ENCODE data around the gene SPON1.

The SPON1 gene

GRCh38 chr11:13955971-13956421 lies 6.5 kb upstream of the SPON1 start:
- H3K4me3 ChIP-seq (ENCODE audit: low read depth, low read length) = no peak overlapping the region
- TF ChIP-seq CTCF (IDR thresholded peaks at IDR 0.05; ENCODE audit: borderline replicate concordance, insufficient read depth, low read depth, low read length) = peak; percentile 71; the same call in 1 of the 2 replicates

GRCh38 chr11:13956988-13957387 lies 5.5 kb upstream of the SPON1 start:
- TF ChIP-seq CTCF (IDR thresholded peaks at IDR 0.05; ENCODE audit: borderline replicate concordance, insufficient read depth, low read depth, low read length) = no peak
- H3K4me3 ChIP-seq (ENCODE audit: low read depth, low read length) = no peak overlapping the region

GRCh38 chr11:13958641-13959400 lies 3.7 kb upstream of the SPON1 start:
- TF ChIP-seq CTCF (IDR thresholded peaks at IDR 0.05; ENCODE audit: borderline replicate concordance, insufficient read depth, low read depth, low read length) = no peak
- no peak overlapping the region for H3K4me3 ChIP-seq (ENCODE audit: low read depth, low read length)

GRCh38 chr11:13962198-13962561 lies 343 bp upstream of the SPON1 start:
- no peak for TF ChIP-seq CTCF (IDR thresholded peaks at IDR 0.05; ENCODE audit: borderline replicate concordance, insufficient read depth, low read depth, low read length)
- no peak overlapping the region for H3K4me3 ChIP-seq (ENCODE audit: low read depth, low read length)

- no peak overlapping the region for H3K4me3 ChIP-seq (ENCODE audit: low read depth, low read length)
- TF ChIP-seq CTCF (IDR thresholded peaks at IDR 0.05; ENCODE audit: borderline replicate concordance, insufficient read depth, low read depth, low read length) = no peak
Observed at GRCh38 chr11:13963169-13963948, 836 bp downstream of the SPON1 start.

GRCh38 chr11:13963949-13964770 lies 1.6 kb downstream of the SPON1 start:
- TF ChIP-seq CTCF (IDR thresholded peaks at IDR 0.05; ENCODE audit: borderline replicate concordance, insufficient read depth, low read depth, low read length) = no peak
- H3K4me3 ChIP-seq (ENCODE audit: low read depth, low read length) = no peak overlapping the region

Data from GM12875 (cell line).